HEK293T (cell line): ENCODE measurements around the gene TUT1.
"Not testable (repeated sequence)": the region's sequence is repeated elsewhere in the genome, so short reads cannot be mapped to it uniquely, and the experiment has no call there.

Experiments
- ARNT ChIP-seq: fragments of 450-650 bp; IDR thresholded peaks from 2 replicates; pipeline ENCODE4 v1.6.1; 2017; ENCODE audit warnings: mild to moderate bottlenecking
- BHLHE40 ChIP-seq: fragments of 450-650 bp; IDR thresholded peaks from 2 replicates; pipeline ENCODE4 v1.6.1; 2016; ENCODE audit warnings: mild to moderate bottlenecking, moderate library complexity, borderline replicate concordance
- FOXK2 ChIP-seq: fragments of 450-650 bp; IDR thresholded peaks from 2 replicates; pipeline ENCODE4 v1.6.1; 2016; ENCODE audit warnings: mild to moderate bottlenecking
- FOXM1 ChIP-seq: fragments of 450-650 bp; IDR thresholded peaks from 2 replicates; pipeline ENCODE4 v1.6.1; 2017; ENCODE audit warnings: mild to moderate bottlenecking, borderline replicate concordance
- HDGF ChIP-seq: fragments of 450-650 bp; IDR thresholded peaks from 2 replicates; pipeline ENCODE4 v1.6.1; 2017; ENCODE audit warnings: antibody characterized with exemption, borderline replicate concordance
- PKNOX1 ChIP-seq: fragments of 450-650 bp; IDR thresholded peaks from 2 replicates; pipeline ENCODE4 v1.6.1; 2016
- SP1 ChIP-seq: fragments of 450-650 bp; IDR thresholded peaks from 2 replicates; pipeline ENCODE4 v1.6.1; 2017
- SUZ12 ChIP-seq: fragments of 450-650 bp; IDR thresholded peaks from 2 replicates; pipeline ENCODE4 v1.6.1; 2016; ENCODE audit warnings: mild to moderate bottlenecking
- TARDBP ChIP-seq: fragments of 450-650 bp; IDR thresholded peaks from 2 replicates; pipeline ENCODE4 v1.6.1; 2016
- ZNF384 ChIP-seq: fragments of 450-650 bp; IDR thresholded peaks from 2 replicates; pipeline ENCODE4 v1.6.1; 2016

- TF ChIP-seq PKNOX1, SP1, ZNF384, SUZ12, FOXK2, BHLHE40, TARDBP, HDGF, FOXM1, ARNT: not testable (repeated sequence)
These were observed 40.8 kb downstream of the TUT1 start for GRCh38 chr11:62550478-62550877.
